ENCODE results near the gene NEDD9.
A peak's percentile ranks its signal among the peaks of the same experiment; 100 is the strongest.

The NEDD9 gene

DNA sequence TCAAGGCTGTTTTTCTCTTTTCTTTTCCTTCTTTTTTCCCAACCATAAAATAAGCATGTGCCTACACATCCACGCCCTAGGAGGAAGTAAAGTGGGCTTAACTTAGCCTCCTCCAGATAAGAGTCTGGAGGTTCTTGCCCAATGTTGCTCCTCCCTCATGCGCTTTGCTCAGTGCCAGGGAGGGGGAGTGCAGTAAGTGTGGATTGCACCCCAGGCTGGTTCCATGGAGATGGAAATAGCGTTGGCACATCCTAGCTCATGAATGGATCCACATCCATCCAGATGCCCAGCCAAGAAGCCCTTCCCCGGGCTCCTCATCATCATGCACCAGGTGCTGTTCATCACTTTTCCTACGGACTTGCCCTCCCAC is 58.2 kb downstream of the NEDD9 start:
- no peak for DNase-seq (ENCODE audit: low spot score)

DNA sequence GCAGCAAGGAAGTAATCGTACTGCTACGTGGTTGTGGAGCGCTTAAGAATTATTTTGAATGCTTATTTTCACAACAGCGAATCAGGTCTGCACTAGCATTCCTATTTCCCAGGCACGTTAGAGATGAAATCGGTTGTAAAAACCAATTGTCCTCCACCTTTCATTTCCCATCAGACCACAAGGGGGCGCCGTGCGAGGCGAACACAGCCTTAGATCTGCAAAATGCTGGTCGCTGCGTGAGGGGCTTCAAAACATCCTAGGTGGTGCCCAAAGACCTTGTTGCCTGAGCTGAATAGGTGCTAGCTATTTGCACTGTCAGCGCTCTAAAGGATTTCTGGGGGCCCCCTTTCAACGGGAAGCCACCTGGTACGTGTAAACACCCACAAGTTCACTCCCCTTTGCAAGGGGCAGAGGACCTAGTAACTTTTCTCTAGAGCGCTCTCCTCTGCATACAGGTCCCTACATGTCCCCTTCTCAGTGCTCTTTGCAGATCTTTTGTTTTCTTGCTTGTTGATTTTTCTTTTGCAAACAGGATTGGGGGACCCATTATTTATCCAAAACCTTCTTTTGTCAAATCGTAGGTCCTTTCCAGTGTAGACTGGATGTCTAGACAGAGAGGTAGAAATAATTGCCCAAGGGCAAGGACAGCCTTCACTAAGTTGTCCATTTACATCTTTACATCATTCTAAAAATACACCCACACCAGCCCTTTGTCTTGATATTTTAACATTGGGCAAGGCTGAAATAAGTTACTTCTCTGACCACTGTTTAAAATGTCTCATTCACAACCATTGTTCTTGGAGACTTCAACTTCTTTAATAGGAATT is 59.8 kb downstream of the NEDD9 start:
- DNase-seq (ENCODE audit: low spot score): peak; percentile 55

DNA sequence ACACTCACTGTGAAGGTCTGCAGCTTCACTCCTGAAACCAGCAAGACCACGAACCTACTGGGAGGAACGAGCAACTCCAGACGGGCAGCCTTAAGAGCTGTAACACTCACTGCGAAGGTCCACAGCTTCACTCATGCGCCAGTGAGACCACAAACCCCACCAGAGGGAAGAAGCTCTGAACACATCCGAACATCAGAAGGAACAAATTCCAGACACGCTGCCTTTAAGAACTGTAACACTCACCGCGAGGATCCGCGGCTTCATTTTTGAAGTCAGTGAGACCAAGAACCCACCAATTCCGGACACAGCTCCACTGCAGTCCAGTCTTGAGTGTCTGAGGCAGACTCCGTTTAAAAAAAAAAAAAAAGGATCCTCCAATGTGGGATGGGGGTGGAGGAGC is 60.5 kb downstream of the NEDD9 start:
- DNase-seq (ENCODE audit: low spot score): no peak

DNA sequence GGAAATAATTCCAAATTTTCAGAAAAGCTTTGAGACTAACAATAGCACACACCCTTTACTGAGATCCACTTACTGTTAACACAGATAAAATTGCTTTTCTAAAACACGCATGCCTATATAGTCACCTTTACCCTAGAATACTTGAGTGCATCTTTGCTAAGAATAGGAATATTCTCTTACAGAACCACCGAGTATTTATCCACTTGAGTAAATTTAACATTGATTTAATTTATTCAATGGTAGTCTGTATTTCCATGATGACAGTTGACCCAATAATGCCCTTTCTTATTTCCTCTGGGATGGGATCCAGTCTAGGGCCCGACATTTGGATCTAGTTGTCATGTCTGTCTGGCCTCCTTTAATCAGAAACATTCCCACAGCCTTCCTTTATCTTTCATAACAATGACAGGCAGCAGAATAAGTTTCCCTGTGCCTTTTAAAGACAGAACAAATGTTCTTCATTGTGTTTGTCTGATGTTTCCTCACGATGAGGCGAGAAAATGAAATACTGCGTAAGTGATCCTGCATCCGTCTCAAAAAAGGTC is 64.3 kb downstream of the NEDD9 start:
- no peak for DNase-seq (ENCODE audit: low spot score)

DNA sequence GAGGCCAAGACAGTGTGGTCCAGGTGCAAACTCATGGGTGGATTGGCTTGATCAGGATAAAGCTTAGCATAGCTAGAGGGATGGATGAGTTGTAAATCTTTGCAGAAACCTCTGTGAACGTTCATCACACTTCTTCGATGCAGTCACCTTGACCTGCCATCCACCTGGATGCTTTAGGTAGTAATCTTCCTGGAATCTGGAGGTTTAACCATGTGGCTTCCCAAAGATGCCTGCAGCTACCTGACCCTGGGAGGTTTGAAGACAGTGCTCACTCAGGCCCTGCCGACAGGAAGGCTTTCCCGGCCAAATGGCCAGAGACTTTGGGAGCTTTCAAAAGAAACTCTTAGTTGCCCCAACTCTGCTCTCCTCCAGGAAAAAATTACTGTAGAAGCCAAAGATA is 65.5 kb downstream of the NEDD9 start:
- no peak for DNase-seq (ENCODE audit: low spot score)

DNA sequence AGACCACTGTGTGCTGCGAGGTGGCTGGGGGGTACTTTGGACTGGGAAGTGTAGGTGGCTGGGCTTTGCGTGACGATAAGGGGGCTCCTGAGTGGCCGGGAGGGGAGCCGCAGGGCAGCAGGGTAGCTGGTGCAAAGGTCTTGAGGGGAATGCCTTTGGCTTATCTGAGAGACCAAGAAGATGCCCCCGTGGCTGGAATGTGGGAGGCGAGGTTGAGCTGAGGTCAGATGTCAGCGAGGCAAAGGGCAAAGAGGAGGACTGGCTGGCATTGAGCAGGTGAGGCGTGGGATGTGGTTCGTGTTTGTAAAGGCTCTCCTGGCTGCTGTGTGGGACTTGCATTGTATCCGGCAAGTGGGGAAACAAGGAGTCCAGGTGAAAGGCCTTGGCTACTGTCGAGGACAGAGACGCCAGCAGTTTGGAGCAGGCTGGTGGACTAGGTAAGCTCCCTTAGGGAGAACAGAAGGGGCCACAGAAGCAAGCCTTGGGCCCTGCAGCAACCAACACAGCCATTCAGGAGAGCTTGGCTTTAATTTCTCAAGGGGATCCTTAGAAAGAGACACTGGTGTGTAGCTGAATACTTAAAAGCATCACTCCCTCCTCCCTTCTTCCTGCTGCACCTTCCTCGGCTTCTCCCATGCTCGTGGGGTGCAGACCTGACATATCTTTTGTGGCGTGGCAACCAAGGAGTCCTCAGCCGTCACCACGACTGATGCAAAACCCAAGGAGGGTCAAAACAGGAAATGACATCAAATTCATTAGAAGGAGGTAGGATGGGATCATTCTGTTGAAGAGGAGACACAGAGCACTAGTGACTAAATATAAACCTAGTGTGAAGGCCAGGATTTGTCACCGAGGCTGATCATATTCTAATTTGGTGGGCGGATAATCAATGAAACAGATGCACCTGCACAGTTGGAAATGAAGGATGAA is 67.5 kb downstream of the NEDD9 start:
- no peak for DNase-seq (ENCODE audit: low spot score)

DNA sequence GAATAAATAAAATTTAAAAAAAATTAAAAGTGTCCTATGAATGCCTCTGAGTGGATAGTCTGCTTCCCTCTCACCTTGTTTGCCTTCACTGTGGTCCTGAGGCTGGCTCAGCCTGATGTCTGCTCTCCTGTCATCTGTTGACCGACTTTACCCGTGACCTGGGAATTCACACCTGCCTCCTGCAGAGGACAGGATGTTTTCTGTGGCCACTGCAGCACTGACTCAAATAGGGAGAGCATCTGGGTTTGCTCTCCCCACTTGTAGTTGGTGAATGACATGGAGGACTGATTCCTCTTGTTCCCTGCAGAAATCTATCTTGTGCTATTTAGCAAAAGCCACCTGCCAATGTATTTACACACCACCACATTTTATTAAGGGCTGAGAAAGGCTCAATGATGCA is 68.5 kb downstream of the NEDD9 start:
- DNase-seq (ENCODE audit: low spot score): no peak

DNA sequence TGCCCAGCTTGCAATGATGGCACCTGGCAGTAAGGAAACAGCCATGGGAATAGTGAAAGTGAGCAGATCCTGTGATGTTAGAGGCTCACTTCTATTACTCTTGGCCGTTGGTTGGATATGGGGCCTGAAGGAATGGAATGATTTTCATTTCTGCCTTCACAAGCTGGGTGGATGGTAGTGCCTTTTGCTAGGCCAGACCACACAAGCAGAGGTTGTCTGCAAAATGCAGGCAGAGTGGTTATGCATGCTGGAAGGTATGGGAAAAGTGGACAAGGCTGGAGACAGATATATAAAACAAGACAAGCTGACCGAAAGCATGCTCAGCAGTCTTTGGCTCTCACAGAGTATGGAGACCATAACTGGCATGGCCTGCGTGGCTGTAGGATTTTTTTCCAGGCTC is 70.2 kb downstream of the NEDD9 start:
- DNase-seq (ENCODE audit: low spot score): no peak

DNA sequence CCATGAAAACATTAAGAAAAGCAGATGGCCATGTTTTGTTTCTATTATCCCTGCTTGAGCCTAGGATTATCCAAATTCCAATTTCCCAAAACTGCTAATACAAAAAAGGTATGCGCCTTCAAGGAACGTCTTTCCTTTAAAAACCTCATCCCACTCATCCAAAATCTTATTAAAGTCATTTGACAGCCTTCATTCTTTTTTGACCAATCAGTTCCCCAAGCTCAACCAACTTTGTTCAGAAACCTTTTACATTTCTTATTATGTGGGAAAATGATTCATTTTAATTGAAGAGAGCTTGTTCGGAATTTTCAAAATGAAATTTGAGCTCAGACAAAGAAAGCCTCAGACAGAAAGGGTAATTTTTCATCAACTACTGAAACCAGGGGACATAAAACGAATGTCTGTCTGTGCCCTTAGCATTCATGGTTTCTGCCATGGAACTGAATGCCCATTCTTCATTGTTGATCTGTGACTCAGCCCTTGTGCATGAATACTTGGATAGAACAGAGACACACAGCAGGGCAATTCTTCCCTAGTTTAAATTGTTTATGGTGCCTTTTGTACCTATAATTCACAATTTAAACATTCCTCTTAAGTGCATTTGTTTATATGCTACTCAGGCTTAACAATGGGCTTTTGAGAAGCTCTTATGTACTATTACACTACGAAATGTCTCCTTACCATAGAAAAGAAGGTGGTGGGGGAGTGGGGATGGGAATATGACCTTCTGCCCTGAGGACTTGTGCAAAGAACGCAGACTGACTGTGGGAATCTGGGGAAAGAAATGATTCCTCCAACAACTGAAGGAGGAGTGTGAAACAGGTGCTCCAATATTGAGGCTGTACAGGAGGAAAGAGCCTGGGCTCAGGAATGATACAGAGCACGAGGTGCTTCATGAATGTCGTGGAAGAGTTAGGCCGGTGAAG is 71.2 kb downstream of the NEDD9 start:
- peak; percentile 42 for DNase-seq (ENCODE audit: low spot score)

DNA sequence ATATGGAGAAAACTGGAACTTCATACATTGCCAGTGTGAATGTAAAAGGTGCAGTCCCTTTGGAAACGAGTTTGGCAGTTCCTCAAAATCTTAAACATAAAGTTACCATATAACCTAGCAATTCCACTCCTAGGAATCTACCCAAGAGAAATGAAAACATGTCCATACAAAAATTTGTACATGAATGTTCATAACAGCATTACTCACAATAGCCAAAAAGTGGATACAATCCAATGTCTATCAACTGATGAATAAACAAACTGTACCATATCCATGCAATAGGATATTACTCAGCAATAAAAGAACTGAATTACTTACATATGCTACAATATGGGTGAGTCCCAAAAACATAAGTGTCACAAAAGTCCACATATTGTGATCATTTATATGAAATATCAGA is 72.3 kb downstream of the NEDD9 start:
- DNase-seq (ENCODE audit: low spot score): no peak

DNA sequence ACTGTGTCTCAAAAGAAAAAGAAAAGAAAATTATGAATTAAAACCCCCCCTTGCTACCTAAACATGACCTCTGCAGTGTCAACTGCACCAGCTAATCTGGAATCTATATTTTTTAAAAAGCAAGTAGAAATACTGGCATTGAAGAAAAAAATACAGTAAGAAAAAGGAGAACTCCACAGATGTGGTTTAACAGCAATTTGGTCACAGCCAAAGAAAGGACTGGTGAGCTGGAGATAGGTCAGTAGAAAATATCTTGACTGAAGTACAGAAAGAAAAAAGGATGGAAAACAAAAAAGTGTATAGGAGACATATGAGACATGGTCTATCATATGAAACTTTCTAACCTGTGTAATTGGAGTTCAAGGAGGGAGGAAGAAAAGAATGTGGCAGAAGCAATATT is 76.9 kb downstream of the NEDD9 start:
- no peak for DNase-seq (ENCODE audit: low spot score)

DNA sequence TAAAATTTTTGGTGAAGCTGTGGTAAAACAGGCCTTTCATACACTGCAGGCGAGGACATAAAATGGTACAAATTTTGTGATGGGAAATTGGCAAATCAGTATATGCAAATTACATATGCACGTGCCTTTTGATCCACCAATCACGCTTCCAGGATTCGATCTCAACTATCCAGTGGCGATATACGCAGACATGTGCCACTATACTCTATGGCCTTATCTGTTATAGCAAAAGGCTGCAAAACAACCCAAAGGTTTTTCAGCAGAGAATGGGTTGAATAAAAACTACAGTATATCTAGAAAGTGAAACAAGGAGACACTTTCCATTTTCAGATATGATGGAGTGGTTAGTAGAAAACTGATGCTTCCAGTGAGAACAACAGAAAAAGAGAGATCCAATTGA is 79.0 kb downstream of the NEDD9 start:
- no peak for DNase-seq (ENCODE audit: low spot score)

DNA sequence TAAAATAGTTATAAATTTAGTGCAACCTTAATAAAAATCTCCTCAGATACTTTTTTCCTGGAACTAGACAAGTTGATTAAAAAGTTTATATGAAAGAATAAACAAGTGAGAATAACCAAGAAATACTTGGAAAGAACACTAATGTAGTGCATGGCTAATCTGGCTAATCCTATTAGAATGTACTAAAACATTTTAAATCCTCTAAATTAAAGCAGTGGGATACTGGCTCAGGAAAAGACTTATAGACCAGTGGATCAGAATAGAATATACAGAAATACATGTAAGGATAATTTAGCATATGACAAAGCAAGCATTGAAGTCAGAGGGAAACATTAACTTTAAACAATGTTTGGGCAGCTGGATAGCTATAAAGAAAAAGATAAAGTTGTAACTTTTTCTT is 79.9 kb downstream of the NEDD9 start:
- DNase-seq (ENCODE audit: low spot score): no peak

DNA sequence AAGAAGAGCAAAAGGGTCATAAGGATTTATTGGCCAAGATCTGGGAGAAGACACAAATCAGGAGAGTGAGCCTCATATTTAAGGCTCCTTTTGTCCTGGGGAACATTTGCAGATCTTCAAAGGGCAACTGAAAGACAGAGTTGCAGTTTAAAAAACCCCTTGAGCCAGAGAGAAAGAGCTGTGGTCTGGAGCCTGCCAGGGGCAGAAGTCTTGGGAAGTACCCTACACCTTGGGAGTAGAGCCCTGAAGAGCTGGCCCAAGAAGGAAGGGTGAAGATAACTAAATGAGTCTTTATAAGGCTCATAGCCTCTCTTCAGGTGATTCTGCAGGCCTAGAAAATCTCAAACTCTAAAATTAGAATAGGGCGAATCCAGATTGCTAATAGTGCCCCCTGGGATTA is 81.0 kb downstream of the NEDD9 start:
- no peak for DNase-seq (ENCODE audit: low spot score)

DNA sequence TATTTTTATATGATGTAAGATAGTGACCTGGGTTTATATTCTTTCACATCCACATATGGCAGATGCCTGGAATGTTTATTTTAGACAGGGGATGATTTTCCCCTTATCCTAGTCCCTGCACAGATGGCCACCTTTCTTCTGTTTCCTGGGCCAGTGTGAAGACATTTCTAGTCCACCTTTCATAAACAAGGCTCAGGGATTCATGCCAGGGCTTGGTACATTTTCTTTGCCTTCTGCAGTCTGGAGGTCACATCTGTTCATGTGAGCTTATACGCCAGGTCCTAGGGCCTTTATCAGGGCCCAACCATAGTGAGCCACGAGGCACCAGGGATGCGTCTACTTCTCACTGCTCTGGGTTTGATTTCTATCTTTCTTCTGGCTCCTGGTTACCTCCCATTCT is 82.9 kb downstream of the NEDD9 start:
- DNase-seq (ENCODE audit: low spot score): no peak

DNA sequence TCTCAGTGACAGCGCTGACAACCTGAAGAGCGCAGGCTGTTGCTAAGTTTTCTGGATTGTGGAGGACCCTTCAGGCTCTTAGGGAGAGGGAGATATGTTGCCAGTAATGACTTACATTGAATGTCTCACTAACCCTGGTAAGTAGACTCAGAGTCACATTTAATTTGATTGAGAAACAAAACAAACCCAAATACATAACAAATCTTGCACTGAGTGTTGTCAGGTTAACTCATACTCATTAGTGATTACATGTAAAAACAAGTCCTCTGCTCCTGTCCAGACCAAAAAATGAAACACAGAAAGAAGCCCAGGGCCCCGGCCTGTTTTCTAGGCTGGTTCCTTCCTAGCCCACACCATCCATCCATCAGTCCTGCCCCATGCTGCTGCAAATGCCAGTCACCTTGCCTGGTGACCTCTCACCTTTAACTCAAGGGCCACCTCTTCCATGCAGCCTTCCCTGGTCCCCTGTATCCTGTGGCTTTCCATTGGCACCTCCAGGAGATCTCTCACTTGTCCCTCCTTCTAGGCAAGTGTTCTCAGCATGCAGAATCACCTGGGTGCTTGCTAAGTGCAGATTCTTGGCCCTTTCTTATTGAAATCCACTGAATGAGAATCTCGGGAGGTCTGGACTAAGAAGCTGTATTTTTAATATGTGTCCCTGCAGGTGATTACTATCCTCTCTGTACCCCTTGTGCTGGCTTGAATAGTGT is 86.2 kb downstream of the NEDD9 start:
- no peak for DNase-seq (ENCODE audit: low spot score)

DNA sequence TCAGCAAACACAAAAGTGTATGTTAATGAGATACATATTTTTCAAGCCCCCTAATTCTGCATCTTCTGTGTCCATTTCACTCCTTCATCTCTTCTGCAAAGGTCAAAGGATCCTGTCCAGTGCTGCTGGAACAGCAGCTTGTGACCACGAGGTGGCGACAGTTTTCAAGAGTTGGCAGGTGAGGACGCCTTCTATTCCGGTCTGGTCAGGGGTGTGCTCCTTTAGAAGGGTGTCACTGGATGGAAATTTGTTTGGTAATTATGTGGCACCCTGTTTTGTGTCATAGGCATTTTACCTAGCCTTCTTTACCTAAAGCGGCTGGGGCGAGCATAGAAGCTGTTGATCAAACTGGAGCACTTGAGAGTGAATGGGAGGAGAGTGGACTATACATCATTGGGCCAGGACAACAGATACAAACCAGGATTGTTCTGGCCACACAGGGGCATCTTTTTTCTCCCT is 88.0 kb downstream of the NEDD9 start:
- DNase-seq (ENCODE audit: low spot score): peak; percentile 76

DNA sequence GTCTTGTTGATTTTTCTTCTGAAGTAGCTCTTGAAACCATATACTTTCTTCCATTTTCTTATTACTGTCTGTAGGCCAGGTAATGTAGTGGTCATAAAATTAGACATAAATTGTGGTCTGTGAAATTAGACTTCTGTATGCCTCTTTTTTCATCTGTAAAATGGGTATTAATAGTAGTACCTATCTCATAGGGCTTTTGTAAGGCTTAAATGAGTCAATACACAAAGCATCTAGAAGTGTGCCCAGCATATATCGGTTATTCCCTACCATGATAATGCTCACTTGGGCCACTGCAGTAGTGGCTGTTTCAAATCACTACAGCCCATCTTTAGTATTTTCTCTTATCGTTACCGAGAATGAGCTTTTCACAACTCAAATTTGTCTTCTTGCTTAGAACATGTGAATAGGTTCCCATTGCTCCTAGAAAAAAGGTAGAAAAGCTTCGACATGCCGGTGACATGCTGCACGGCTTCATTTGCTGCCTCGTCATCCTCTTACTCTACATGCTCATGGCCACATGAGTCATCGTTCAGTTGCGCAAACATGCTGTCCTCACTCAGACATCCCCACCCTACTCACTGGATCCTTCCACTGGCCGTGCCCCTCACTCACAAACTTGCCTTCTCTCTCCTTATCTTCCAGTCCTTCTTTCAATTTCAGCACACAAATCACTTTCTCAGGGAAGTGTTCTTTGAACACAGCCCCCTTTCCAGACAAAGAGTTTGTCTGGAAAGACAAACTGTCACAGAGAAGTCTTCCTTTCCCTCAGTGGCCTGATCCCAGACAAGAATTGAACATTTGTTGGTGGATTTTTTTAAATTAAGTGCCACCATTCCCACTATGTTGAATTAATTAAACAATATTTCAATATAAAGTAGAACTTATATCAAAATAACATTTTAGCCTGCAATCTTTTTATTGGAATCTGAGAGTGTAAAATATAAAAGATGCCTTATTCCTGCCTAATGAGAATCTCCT is 88.8 kb downstream of the NEDD9 start:
- peak; percentile 37 for DNase-seq (ENCODE audit: low spot score)

DNA sequence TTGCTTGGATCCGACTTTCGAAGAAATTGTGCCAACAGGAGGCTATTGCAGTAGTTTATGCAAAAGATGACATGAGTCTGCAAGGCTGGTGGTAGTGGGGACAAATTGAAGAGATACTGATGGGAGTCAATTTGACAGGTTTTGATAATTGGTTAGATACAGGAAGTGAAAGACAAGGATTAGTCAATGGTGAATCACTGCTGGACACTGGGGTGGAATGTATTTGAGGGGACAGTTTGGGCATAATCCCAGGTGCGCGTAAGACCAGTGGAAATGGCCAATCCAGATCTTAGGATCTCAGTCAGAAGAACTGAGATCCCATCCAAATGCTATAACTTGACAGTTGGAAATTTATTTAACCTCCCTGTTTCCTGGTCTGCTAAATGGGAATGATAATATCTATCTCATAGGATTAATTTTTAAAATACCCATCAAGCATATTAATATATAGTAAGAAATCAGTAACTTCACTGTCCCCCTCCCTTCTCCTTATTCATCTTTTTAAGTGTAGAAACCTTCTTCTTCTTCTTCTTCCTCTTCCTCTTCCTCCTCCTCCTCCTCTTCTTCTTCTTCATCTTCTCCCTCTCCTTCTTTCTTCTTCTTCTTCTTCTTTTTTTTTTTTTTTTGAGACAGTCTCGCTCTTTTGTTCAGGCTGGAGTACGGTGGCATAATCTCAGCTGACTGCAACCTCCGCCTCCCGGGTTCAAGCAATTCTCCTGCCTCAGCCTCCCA is 90.0 kb downstream of the NEDD9 start:
- DNase-seq (ENCODE audit: low spot score): peak; percentile 22
